SHP77 treated with DMSO at 0.1 percent for 48 hours (cell line): ENCODE data around the gene AGMO.
"Not testable (repeated sequence)": the region's sequence is repeated elsewhere in the genome, so short reads cannot be mapped to it uniquely, and the experiment has no call there.

Experiments used
- DNase-seq: peaks from one replicate; lab custom pipeline; 2025; lab: John Stamatoyannopoulos, UW

The AGMO gene

DNA sequence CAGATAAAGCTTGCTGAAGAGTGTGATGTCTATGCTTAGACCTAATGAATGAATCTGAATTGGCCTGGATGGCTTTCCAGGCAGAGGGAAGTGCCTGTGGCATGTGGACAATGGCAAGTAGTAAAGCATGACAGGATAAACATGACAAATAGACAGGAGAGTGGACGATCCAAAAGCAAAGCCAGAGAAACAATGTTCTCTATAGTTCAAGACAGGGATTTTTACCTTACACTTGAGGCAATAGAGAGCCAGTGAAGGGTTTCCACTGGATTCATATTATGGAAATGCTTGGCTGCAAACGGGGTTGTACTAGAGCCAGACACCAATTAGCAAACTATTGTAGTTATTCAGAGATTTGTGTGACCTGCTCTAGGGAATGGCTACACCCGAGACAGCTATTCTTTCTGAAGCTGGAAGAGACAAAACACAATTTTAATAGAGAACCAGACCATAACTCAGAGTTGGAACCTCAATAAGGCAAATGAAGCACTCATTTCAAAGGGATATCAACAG is 2.3 kb downstream of the AGMO start:
- DNase-seq: peak; percentile 89

DNA sequence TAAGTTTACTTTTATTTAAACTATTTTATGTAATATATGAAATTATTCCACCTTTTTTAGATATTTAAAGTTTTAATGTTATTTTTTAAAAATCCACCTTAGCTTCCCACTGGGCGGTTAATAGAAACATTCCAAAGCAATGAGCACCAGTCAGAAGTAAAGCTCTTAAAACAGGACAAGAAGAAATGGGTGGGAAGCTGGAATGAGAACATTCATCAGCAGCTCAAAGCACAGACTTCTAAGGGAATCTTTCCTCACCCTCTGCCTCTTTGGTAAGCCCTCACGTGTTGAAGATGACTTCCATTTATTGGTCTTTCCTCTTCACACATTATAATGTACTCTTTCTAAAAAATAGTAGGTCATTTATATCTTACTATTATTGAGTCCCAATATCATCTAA is 3.1 kb downstream of the AGMO start:
- no peak for DNase-seq

DNA sequence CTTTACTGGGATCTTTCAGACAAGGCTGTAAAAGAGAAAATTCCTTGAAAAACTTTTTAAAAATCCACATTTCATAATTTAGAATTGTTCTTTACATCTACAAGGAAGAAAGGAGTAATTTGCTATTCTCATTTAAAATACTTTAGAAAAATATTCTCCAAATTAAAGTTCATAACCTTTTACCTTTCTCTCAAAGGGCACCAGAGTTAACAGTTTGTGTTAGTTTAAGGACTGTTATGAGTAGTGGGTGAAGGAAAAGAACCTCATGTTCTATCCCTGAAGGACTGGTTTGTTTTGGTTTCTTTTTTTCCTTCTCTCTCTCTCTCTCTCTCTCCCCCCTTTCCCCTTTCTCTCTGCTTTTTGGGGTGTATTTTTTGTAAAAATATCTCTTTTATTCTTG is 4.1 kb downstream of the AGMO start:
- DNase-seq: peak; percentile 33

DNA sequence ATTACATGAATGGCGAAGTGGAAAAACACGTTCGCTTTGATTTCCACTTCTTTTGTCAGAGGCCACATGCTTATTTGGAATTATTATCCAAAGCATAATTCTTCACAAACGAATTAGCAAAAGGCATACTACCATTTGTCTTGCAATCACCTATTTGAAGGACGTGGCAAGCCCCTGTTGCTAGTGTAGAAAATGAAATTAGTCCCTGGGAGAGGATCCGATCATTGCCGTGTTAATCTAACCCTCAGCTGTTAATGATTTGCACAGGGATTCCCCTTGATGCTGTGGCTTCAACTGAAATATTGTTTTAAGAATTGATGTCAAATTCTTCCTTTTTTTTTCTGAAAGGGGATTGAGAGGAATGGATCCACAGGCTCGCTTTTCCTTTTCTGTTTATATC is 4.6 kb downstream of the AGMO start:
- DNase-seq: peak; percentile 71

DNA sequence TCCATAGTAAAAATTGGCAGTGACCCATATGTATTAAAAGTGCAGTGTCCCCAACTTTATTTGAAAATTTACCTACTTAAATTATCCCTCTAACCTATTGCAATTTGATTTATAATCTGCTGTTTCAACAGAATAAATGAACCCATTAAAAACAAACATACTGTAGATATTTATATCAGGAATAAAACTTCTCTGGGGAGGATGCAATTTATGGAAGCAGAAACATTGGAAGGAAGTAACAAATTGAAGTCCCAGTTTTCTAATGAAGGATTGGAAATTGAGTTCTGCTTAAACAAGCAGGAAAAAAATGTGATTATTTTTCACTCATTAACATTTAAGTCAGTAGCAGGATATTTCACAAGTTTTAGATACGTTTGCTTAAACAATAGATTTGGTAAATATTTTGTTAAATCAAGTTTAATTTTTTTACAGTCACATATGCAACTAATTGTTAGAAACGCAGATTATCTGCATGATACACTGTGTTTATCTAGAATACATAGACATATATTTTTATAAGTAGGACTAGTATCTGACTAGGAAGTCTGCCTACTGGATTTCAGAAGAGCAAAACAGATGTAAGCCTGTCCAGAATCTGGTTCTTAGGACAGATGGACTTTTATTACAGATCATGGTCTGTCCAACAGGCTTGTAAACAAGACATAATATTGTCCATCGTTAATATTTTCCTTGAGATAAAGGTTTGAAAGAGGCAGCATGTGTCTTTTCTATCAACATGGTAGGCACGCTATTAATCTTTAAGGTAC is 5.3 kb downstream of the AGMO start:
- peak; percentile 78 for DNase-seq

DNA sequence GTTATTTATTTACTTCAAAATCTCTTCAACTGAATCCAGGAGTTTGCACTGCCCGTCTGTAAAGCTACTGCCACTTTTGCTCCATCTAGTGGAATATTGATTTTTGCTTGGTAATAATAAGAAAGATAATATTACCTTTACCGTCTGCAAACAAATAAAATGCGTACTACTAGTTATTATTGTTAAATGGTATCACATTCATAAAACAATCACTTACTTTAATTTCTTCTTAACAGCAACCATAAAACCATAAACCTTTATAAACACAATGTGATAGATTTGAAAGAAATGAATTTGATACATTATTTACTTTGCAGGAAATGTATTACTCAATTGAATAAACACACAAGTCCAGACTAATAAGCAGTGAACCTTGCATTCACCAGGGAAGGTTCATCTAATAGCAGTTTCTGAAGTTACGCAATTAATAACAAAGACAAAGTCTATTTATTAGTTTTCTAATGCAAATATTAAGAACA is 6.4 kb downstream of the AGMO start:
- peak; percentile 92 for DNase-seq

DNA sequence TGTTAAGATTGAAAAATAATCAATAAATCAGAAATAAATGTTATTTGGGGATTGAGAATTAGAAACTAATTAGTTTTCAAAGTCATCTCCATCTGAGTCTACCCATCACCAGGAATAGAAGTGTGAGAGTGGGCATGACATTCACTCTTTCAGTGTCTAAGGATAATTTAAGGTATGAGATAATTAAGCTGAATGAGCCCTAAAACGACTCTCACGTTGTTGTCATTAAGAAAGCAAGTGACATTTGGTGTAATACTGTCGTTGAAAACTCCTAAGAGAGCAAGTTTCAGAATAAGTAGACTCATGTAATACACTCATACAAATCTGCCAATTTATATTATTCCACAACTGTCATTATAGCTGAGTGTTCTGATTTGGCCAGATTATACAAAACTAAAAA is 7.1 kb downstream of the AGMO start:
- DNase-seq: no peak

DNA sequence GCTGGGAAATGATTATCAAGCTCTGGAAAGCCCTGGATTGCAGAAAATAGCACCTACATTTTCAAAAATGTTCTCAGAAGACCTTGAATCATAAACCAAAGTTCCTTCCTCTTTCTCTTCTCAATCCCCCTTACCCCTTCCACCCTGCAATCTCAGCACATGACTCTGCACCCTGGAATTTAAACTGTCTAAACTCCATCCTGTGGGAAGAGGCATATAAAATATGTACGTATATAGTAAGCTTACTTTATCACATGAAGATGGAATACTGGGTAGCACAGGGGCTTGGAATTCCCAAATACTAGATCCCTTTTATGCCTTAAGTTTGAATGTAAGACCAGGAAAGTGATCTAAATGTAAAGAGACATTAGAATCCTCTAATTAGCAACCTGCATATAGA is 7.7 kb downstream of the AGMO start:
- no peak for DNase-seq

DNA sequence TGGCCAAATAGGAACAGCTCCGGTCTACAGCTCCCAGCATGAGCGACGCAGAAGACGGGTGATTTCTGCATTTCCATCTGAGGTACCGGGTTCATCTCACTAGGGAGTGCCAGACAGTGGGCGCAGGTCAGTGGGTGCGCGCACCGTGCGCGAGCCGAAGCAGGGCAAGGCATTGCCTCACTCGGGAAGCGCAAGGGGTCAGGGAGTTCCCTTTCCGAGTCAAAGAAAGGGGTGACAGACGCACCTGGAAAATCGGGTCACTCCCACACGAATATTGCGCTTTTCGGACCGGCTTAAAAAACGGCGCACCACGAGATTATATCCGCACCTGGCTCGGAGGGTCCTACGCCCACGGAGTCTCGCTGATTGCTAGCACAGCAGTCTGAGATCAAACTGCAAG is 14.5 kb downstream of the AGMO start:
- not testable (repeated sequence) for DNase-seq

DNA sequence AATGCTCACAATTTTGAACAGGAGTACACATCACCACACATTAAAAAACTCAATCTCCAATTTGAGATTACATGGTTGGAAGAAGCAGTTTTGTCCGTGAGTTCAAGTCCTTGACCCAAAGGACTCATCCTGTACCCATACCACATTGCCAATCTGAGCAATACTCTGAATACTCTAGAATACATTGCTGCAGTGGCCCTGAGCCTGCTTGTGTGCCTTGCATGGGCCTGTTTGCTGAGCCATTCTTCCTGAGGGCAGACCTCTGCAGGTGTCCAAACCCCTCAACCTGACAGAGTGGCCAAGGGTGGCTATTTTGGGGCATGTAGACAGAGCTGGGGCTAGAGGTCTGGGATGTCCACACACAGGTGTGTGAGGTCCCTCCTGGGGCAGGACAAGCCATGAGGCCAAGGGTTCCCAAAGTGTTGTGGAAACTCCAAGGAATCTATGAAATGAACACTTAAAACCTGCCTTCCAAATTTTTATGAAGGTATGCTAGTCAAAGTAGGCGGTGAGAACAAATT is 15.5 kb downstream of the AGMO start:
- no peak for DNase-seq

DNA sequence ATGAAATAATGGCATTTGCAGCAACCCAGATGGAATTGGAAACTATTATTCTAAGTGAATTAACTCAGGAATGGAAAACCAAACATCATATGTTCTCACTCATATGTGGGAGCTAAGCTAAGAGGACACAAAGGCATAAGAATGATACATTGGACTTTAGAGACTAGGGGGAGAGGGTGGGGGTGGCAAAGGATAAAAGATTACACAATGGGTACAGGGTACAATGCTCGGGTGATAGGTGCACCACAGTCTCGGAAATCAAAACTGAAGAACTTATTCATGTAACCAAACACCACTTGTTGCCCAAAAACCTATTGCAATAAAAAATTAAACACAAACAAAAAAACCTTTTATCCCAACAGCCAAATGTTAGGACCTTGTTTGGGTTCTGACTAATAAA is 17.8 kb downstream of the AGMO start:
- no peak for DNase-seq

DNA sequence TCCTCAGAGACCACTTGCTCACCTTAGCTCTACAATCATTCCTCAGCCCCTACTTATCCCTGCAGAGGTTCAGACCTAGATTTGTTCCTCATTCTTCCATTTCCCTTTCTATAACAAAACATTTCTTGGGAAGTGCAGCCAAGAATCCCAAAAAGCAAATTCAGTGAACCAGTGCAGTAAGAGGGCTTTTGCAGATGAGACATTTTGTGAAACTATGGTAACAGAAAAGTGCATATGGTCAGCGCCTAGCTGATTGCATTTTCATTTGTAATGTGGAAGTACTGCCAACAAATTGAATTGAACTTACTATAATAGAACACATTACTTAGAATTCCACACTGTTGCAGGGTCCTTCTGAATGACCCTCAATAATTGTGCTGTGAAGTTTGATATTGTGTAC is 18.6 kb downstream of the AGMO start:
- DNase-seq: no peak

DNA sequence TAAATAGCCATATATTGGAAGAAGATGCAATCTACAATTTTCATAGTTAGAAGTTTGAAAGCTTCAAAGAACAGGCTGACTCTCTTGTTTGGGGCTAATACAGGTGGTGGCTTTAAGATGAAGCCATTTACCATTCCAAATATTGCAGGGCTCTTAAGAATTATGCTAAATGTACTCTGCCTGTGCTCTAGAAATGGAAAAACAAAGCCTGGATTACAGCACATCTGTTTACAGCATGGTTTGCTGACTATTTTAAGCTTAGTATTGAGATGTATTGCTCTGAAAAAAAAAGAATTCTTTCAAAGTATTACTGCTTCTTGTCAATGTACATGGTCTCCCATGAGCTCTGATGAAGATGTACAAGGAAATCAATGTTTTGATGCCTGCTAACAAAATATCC is 34.2 kb downstream of the AGMO start:
- DNase-seq: no peak

DNA sequence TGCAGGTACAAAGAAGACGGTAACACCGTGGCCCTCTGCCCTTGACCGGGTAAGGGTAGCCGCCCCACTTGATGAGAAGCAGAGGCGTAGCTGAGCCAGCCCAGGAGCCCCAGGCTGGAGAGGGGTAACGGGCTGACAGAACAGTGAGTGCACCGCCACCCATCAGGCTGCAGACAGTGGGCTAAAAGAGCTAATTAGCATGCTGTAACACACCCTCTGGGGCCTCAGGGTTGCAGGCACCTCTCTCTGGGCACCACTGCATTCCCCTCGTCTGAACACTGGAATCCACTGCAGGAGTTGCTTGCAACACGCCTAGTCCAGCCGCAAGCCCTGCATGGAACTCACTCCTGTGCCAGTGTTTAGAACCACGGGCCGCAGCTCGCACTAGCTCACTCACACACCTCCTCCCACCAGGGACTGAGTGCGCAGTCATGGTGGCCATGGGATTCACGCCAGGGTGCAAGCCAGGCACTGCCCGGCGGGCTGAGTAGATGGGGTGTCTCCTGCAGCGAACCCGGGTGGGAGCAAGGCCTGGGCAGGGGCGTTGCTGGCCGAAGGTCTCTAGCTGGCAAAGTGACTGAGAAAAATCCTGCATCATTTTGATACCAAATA is 36.1 kb downstream of the AGMO start:
- no peak for DNase-seq

DNA sequence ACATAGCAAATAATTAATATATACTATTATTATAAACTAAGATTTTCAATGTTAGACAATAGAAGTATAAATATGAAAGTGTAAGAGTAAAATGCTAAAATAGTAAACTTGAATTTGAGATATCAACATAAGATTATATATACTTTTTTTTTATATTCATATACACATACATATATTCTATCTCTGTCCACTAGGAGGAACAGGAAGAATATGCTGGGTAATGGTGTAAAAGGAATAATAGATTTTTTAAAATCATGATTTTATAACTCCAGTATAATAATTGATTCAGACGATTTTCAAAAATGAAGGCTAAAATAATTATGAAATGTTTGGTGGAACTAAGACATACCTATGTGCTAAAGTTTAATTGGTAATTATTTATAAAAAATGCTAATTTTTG is 37.7 kb downstream of the AGMO start:
- DNase-seq: no peak

DNA sequence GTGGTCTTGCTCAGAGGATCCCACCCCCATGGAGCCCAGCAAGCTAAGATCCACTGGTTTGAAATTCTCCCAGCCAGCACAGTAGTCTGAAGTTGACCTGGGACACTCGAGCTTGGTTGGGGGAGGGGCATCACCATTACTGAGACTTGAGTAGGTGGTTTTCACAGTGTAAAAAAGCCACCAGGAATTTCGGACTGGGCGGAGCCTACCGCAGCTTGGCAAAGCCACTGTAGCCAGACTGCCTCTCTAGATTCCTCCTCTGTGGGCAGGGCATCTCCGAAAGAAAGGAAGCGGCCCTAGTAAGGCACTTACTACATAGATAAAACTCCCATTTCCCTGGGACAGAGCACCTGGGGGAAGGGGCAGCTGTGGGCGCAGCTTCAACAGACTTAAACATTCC is 44.0 kb downstream of the AGMO start:
- DNase-seq: not testable (repeated sequence)

DNA sequence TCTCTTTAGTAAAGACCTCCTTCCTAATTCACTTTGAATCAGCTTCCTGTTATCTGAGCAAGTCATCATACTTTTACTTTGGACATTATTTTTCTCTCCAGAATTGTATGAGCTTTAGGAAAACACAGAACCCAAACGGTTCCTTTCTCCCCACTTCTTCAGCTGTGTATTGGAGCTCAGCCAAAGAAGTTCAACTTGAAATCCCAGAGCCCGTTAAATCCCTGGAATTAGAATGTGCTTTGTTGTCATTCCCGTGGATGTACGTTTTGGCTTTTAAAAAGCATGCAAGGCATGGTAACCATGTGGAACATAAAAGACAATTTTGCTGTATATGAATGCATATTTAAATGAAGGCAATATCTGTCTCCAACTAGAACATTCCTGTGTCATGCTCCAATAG is 46.6 kb downstream of the AGMO start:
- DNase-seq: no peak

DNA sequence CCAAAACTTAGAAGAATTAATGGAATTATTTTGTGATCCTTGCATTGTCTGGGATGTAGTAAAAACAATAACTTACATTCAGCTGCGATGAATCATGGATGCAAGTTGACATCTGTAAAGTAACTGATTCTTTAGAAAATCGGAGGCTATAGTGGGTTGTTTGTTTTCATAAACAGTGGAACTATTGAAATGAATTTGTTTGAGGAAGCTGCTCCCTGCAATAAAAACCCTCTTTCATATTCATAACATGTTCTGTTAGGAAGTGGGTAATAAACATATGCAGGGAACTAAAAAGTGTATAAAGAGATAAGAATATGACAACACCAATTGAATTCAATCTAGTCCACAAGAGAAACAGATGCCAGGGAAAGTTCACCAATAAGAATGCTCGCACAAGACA is 53.6 kb downstream of the AGMO start:
- DNase-seq: no peak

DNA sequence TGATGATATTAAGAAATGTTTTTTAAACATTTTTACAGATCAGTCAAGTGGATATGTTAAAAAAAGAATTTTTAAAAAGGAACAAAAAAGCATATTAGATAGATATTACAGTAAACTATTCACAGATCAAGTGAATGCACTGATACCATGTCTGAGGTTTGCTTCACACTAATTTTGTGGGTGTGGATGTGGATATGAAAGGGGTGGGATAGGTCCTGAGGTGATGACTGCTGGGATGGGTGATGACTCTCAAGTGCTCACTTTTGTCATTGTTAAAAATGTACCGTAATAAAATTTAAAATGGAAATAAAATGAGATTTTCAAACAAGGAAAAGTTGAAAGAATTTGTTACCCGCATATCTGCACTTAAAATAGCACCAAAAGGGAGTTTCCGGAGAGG is 54.1 kb downstream of the AGMO start:
- DNase-seq: no peak

DNA sequence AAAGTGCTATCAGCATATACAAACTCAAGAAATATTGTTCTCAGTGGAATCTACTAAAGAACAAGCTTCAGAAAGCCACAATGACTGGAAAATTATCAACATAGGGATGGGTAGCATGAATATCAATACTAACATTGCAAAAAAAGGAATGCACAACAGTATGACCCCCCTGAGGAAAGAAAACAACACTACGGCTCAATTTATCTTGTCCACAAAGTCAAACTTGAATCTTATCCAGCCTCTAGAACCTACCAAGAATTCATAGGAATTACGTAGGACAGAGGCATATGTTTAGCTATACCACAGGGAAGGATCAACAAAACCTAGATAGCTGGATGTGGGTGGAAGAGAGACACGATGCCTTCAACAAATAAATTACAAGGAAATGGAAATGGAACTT is 54.6 kb downstream of the AGMO start:
- DNase-seq: no peak

DNA sequence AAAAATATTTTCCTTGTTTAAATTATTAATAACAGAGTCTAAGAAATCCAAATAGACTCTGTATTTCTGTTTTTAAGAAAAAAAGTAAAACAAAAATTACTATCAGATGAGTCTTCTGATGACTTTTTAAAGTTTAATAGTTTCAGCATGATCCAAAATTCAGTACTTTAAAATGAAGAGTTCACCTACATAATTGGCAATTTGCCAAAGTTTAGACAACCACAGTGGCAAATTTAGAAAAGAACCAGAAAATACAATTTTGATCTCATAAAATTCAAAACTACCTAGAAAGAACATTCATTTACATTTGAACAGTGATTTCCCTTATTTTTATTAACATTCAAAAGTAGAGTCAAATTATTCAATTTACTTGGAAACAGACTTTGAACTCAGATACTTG is 56.1 kb downstream of the AGMO start:
- no peak for DNase-seq

DNA sequence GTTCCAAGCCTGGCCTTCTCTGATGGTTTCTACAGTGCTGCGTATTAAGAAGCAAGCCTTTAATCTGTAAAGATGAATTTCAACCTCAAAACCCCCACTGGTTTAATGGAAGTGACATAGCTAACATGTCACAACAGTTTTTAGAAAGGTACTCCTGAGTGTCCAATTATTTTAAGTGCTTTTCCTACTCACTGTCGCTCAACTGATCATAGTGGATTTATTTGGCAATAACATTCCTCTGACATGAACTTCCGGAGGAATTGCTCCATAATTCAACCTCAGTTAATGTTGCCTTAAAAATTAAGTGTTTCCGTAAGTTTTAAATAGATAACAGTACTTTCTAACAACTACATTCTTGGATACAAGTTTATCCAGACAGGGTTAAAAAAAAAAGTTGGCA is 57.5 kb downstream of the AGMO start:
- DNase-seq: no peak

DNA sequence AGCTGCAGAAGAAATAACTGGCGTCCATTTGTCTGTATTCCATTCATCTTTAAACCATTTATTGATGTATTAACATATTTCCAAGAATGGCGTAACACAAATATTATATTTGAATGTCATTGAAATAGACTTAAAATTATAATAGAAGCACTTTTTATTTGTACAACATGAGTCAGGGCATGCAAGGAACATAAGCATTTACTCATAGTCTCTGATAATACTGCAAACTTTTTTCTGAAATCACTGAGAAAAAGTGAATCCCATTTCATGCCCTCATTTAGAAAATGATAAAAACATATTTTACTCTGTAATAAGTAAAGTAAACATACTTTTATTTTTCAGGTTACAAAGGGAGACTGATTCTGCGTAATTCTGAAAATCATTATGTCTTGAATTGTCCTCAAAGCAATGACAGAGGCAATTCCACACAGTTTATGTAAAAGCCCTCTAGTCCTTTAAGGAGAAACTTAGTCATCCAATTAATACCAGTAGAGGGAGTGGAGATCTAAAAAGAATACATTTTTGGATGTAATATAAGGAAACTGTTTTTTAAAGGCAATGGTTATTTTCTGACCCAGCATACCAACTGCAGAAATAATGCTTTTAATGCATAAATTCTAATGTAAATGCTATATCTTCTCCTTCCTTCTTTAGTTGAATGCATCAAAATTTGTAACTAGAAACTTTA is 58.1 kb downstream of the AGMO start:
- no peak for DNase-seq
